NCI-H2081 (cell line): Measurements from ENCODE around the gene RHOC.
A peak's percentile ranks its signal among the peaks of the same experiment; 100 is the strongest.

Experiments
- DNase-seq, 2 experiments: peaks; one replicate each; lab custom pipeline; 2025; lab: John Stamatoyannopoulos, UW

Gene RHOC

GRCh38 chr1:112678605-112679004 is 28.3 kb downstream of the RHOC start:
- DNase-seq, result no peak

GRCh38 chr1:112677501-112677900 is 29.4 kb downstream of the RHOC start:
- DNase-seq, result no peak

GRCh38 chr1:112676543-112676942 is 30.4 kb downstream of the RHOC start:
- no peak for DNase-seq

- no peak for DNase-seq
These were observed 31.1 kb downstream of the RHOC start for GRCh38 chr1:112675728-112676381.

- DNase-seq, result peak; percentile 25 to 37
These were observed 31.8 kb downstream of the RHOC start for GRCh38 chr1:112674986-112675727.

GRCh38 chr1:112674440-112674985 is 32.4 kb downstream of the RHOC start, which contains the start of gene MOV10:
Gene MOV10, plus strand, starts transcription at chr1:112674659. Its CDS starts 254 bp downstream, at chr1:112674913.
- DNase-seq, result peak; percentile 32 to 53

GRCh38 chr1:112673592-112674439 is 33.1 kb downstream of the RHOC start:
- no peak for DNase-seq

- DNase-seq, result no peak
These were observed 34.1 kb downstream of the RHOC start for GRCh38 chr1:112672842-112673241.

- no peak for DNase-seq
These were observed 34.9 kb downstream of the RHOC start for GRCh38 chr1:112672009-112672408.

GRCh38 chr1:112666946-112667345 is 40.0 kb downstream of the RHOC start:
- DNase-seq, result no peak

- no peak for DNase-seq
These were observed 41.1 kb downstream of the RHOC start for GRCh38 chr1:112665857-112666256.

- no peak for DNase-seq
These were observed 55.7 kb downstream of the RHOC start for GRCh38 chr1:112651205-112651604.
